ENCODE measurements around the gene KRT33B.

DNA sequence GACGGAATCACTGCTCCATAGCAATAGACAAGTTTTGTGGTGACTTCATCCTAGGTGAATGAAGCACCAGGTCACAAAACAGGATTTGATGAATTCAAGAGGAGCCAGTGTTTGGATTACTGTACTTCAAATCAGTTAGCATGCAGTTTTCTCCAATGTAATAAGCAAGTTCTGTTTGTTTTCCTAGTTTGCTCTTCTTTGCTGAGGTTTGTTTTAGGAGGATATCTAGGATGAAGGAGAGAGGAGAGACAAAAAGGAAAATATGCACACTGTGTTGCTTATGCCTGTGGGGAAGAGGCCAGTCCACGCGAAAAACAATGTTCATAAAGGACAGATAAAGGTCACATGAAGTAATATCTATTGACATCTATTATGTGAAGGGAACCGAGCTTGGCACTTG, 45.8 kb upstream of the KRT33B start:
- no peak for TF ChIP-seq EZH2phosphoT487 (IDR thresholded peaks at IDR 0.05; ENCODE audit: low read depth)
- TF ChIP-seq, protein P1, sequence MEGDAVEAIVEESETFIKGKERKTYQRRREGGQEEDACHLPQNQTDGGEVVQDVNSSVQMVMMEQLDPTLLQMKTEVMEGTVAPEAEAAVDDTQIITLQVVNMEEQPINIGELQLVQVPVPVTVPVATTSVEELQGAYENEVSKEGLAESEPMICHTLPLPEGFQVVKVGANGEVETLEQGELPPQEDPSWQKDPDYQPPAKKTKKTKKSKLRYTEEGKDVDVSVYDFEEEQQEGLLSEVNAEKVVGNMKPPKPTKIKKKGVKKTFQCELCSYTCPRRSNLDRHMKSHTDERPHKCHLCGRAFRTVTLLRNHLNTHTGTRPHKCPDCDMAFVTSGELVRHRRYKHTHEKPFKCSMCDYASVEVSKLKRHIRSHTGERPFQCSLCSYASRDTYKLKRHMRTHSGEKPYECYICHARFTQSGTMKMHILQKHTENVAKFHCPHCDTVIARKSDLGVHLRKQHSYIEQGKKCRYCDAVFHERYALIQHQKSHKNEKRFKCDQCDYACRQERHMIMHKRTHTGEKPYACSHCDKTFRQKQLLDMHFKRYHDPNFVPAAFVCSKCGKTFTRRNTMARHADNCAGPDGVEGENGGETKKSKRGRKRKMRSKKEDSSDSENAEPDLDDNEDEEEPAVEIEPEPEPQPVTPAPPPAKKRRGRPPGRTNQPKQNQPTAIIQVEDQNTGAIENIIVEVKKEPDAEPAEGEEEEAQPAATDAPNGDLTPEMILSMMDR (IDR thresholded peaks at IDR 0.05; ENCODE audit: low read depth, low read length), result no peak
